Measurements from ENCODE around the gene FRMD6.

Gene FRMD6

GRCh38 chr14:51613416-51613815, 38.3 kb upstream of the FRMD6 start:
- Histone ChIP-seq H3K27me3 (ENCODE audit: insufficient read depth, poor library complexity, severe bottlenecking) (no peaks in the 10 kb centered on the region), H3K27ac (replicated peaks) (no peak overlapping the region), H3K4me3 (replicated peaks; ENCODE audit: insufficient read depth, low read length) (no peak overlapping the region)
- DNase-seq (ENCODE audit: low read depth in 1 of 2, low spot score in 1 of 2): no peak
- no peak for TF ChIP-seq POLR2AphosphoS5 (IDR thresholded peaks at IDR 0.05; ENCODE audit: low read depth)
- TF ChIP-seq CTCF (IDR thresholded peaks at IDR 0.05; ENCODE audit: insufficient read depth, low read length): no peak
- TF ChIP-seq GABPA (IDR thresholded peaks at IDR 0.05; ENCODE audit: low read depth): no peak
- TF ChIP-seq REST (IDR thresholded peaks at IDR 0.05; ENCODE audit: insufficient replicate concordance, low read depth): no peak
- no peak for TF ChIP-seq SPI1 (IDR thresholded peaks at IDR 0.05; ENCODE audit: borderline replicate concordance, low read depth)

DNA sequence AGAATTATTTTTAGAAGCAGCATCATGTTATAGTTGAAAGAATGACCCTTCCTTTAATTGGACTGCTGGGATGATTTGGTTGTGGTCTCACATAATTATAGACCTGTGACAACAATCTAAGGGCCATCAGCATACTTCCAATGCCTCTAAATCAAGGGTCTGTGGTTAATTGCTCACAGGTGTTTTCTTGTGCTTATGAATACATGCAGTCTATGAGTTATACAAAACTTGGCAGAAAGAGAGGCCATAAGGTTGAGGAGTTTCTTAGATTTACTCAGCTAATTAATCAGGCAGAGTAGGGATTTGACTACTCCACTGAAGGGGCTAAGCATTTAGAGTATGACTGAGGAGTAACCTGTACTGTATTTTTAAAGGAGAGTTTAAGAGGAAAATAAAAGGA, 37.0 kb upstream of the FRMD6 start:
- no peak for TF ChIP-seq REST (IDR thresholded peaks at IDR 0.05; ENCODE audit: insufficient replicate concordance, low read depth)
- no peak for TF ChIP-seq SPI1 (IDR thresholded peaks at IDR 0.05; ENCODE audit: borderline replicate concordance, low read depth)
- no peak for TF ChIP-seq CTCF (IDR thresholded peaks at IDR 0.05; ENCODE audit: insufficient read depth, low read length)
- TF ChIP-seq POLR2AphosphoS5 (IDR thresholded peaks at IDR 0.05; ENCODE audit: low read depth): no peak
- TF ChIP-seq GABPA (IDR thresholded peaks at IDR 0.05; ENCODE audit: low read depth): no peak
- DNase-seq (ENCODE audit: low read depth in 1 of 2, low spot score in 1 of 2): no peak
- no peaks in the 10 kb centered on the region for H3K27me3 ChIP-seq (ENCODE audit: insufficient read depth, poor library complexity, severe bottlenecking)
- H3K4me3 ChIP-seq (replicated peaks; ENCODE audit: insufficient read depth, low read length): no peak overlapping the region
- no peak overlapping the region for H3K27ac ChIP-seq (replicated peaks)

GRCh38 chr14:51616256-51616655, 35.5 kb upstream of the FRMD6 start:
- TF ChIP-seq REST (IDR thresholded peaks at IDR 0.05; ENCODE audit: insufficient replicate concordance, low read depth): no peak
- TF ChIP-seq SPI1 (IDR thresholded peaks at IDR 0.05; ENCODE audit: borderline replicate concordance, low read depth): no peak
- no peak for TF ChIP-seq CTCF (IDR thresholded peaks at IDR 0.05; ENCODE audit: insufficient read depth, low read length)
- no peak for TF ChIP-seq GABPA (IDR thresholded peaks at IDR 0.05; ENCODE audit: low read depth)
- TF ChIP-seq POLR2AphosphoS5 (IDR thresholded peaks at IDR 0.05; ENCODE audit: low read depth): no peak
- no peak for DNase-seq (ENCODE audit: low read depth in 1 of 2, low spot score in 1 of 2)
- H3K27ac ChIP-seq (replicated peaks): no peak overlapping the region
- H3K4me3 ChIP-seq (replicated peaks; ENCODE audit: insufficient read depth, low read length): no peak overlapping the region
- H3K27me3 ChIP-seq (ENCODE audit: insufficient read depth, poor library complexity, severe bottlenecking): no peaks in the 10 kb centered on the region
